ENCODE results near the gene ELL2.
A peak's percentile ranks its signal among the peaks of the same experiment; 100 is the strongest.

Gene ELL2

DNA sequence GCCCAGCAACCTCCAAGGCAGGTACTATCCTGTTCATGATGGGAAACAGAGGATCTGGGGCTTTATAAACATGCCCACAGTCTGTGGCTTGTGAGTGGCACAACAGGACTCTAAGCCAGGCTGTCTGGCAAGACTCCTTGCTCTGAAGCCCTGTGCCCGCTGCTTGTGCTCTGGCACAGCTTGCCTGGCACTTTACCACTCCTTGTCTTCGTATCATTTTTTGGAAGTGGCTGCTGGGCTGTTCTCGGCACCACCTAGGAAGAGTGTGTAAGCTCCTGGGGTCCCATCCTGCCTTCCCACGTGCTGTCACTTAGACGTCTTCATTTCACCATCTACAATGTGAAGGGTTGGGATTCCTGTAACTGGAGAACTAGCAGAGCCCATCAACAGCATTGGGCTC is 79.8 kb downstream of the ELL2 start:
- Histone ChIP-seq H4K8ac (ENCODE audit: low read depth, low read length) (no peak overlapping the region), H3K27ac (replicated peaks; ENCODE audit: low read length) (no peak overlapping the region), H3K4me3 (ENCODE audit: low read length in 2 of 2) (no peak overlapping the region), H2BK120ac (ENCODE audit: low read depth, low read length) (no peak overlapping the region), H2BK15ac (ENCODE audit: low read length) (no peak overlapping the region), H3K4me2 (ENCODE audit: insufficient read depth, low read length, poor library complexity, severe bottlenecking) (no peak overlapping the region), H3K14ac (ENCODE audit: low read length) (no peak overlapping the region), H3K36me3 (replicated peaks in 1 of 2; ENCODE audit: control insufficient read depth in 2 of 2, insufficient read depth in 2 of 2, low read length in 2 of 2) (no peaks in the 10 kb centered on the region), H2BK12ac (ENCODE audit: low read length) (no peak overlapping the region), H2AFZ (ENCODE audit: low read length) (no peak overlapping the region), H3K23ac (ENCODE audit: low read depth, low read length, poor library complexity) (no peak overlapping the region), H3K27me3 (ENCODE audit: control insufficient read depth in 3 of 3, insufficient read depth in 3 of 3, low read depth in 1 of 3, low read length in 3 of 3) (no peaks in the 10 kb centered on the region), H3K9me3 (replicated peaks in 1 of 2; ENCODE audit: control insufficient read depth in 2 of 2, insufficient read depth in 1 of 2, low read depth in 1 of 2, low read length in 2 of 2) (peaks cover 0 to 7% of the 10 kb centered on the region in 2 donors), H3K9ac (ENCODE audit: low read depth, low read length, poor library complexity) (no peak overlapping the region), H4K91ac (ENCODE audit: low read depth, low read length, poor library complexity) (no peak overlapping the region), H3K79me1 (ENCODE audit: low read depth, low read length) (no peaks in the 10 kb centered on the region), H2AK5ac (ENCODE audit: low read depth, low read length) (no peak overlapping the region), H3K4me1 (ENCODE audit: control insufficient read depth in 2 of 2, insufficient read depth in 1 of 2, low read depth in 1 of 2, low read length in 2 of 2) (peaks cover 0 to 5% of the 10 kb centered on the region in 2 donors), H2BK5ac (ENCODE audit: low read length) (no peak overlapping the region), H3K4ac (ENCODE audit: low read length) (no peak overlapping the region), H3K18ac (ENCODE audit: low read length) (no peak overlapping the region)
- no CpG with 5 or more reads among the region's 5 CpGs for WGBS, 2 donors (ENCODE audit: extremely low coverage in 2 of 2, insufficient read length in 2 of 2, insufficient replicate concordance in 1 of 2)
- no peak for DNase-seq (ENCODE audit: low spot score)

DNA sequence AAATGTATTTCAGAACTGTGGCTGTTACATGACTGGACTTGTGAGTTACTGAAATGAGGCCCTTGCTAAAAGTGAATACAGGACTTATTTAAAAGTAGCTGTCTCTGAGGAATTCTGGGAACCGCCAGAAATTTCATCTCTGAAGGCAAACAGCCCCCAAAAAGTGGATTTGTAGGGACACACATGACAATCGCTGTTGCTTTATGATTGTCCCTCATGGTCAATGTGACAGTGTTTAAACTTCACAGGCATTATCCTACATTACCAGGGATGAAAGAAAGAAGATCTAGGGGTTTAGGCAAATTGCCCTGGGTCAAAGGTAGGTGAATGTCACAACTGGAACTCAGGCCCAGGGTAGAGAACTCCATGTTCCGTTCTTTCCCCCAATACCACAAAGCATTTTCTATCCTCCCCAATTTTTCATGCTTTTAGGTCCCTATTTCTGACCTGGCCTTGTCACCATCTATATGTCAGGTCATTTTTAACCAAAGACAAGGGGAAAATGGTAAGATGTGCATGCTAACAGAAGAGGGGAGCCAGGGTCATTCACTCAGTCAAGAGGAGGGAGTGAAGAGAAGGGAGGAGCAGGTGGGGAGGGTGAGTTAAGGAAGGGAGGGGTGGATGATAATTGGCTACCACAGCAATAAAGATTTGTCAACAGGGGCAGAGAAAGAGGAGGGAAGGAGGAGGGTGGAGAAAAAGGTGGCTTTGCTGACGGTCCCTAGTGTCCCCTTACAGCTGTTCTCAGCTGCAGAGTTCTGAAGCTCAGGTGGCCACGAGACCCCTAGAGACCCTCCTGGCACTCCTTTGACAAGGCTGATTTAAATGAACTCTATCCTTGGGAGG is 81.3 kb downstream of the ELL2 start:
- Histone ChIP-seq H3K27ac (replicated peaks; ENCODE audit: low read length) (no peak overlapping the region), H4K91ac (ENCODE audit: low read depth, low read length, poor library complexity) (no peak overlapping the region), H4K8ac (ENCODE audit: low read depth, low read length) (no peak overlapping the region), H3K4me2 (ENCODE audit: insufficient read depth, low read length, poor library complexity, severe bottlenecking) (no peak overlapping the region), H2BK12ac (ENCODE audit: low read length) (no peak overlapping the region), H3K79me1 (ENCODE audit: low read depth, low read length) (no peaks in the 10 kb centered on the region), H2BK120ac (ENCODE audit: low read depth, low read length) (no peak overlapping the region), H3K23ac (ENCODE audit: low read depth, low read length, poor library complexity) (no peak overlapping the region), H3K4me1 (ENCODE audit: control insufficient read depth in 2 of 2, insufficient read depth in 1 of 2, low read depth in 1 of 2, low read length in 2 of 2) (peaks cover 0 to 6% of the 10 kb centered on the region in 2 donors), H3K27me3 (ENCODE audit: control insufficient read depth in 3 of 3, insufficient read depth in 3 of 3, low read depth in 1 of 3, low read length in 3 of 3) (no peaks in the 10 kb centered on the region), H3K9ac (ENCODE audit: low read depth, low read length, poor library complexity) (no peak overlapping the region), H3K4me3 (ENCODE audit: low read length in 2 of 2) (no peak overlapping the region), H3K36me3 (replicated peaks in 1 of 2; ENCODE audit: control insufficient read depth in 2 of 2, insufficient read depth in 2 of 2, low read length in 2 of 2) (no peaks in the 10 kb centered on the region), H2AFZ (ENCODE audit: low read length) (no peak overlapping the region), H3K18ac (ENCODE audit: low read length) (no peak overlapping the region), H2AK5ac (ENCODE audit: low read depth, low read length) (no peak overlapping the region), H2BK5ac (ENCODE audit: low read length) (no peak overlapping the region), H3K4ac (ENCODE audit: low read length) (no peak overlapping the region), H3K9me3 (replicated peaks in 1 of 2; ENCODE audit: control insufficient read depth in 2 of 2, insufficient read depth in 1 of 2, low read depth in 1 of 2, low read length in 2 of 2) (peaks cover 0 to 7% of the 10 kb centered on the region in 2 donors), H3K14ac (ENCODE audit: low read length) (no peak overlapping the region), H2BK15ac (ENCODE audit: low read length) (no peak overlapping the region)
- WGBS, 2 donors (ENCODE audit: extremely low coverage in 2 of 2, insufficient read length in 2 of 2, insufficient replicate concordance in 1 of 2): no CpG with 5 or more reads among the region's 5 CpGs
- DNase-seq (ENCODE audit: low spot score): no peak

DNA sequence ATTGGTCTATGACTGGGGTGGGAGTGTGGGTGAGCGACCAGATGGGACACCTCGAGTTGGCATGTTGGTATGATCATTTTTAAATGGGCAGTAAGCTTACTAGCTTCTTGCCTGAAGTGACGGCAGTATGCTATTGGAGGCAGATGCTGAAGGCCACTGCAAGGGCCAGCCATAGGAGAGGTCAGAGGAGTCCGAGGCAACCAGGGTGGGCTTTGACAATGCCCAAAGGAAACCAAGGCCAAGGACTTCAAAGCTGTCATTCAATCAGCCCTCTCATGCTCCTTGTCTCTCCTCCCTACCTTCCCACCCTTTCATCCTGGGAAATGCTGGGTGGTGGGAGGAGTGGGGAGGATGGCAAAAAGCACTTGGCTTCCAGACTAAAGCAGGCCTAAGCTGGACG is 82.0 kb downstream of the ELL2 start:
- H3K4me1 ChIP-seq (ENCODE audit: control insufficient read depth in 2 of 2, insufficient read depth in 1 of 2, low read depth in 1 of 2, low read length in 2 of 2): peaks cover 0 to 6% of the 10 kb centered on the region in 2 donors
- no peak overlapping the region for H2BK120ac ChIP-seq (ENCODE audit: low read depth, low read length)
- H3K9me3 ChIP-seq (replicated peaks in 1 of 2; ENCODE audit: control insufficient read depth in 2 of 2, insufficient read depth in 1 of 2, low read depth in 1 of 2, low read length in 2 of 2): peaks cover 0 to 7% of the 10 kb centered on the region in 2 donors
- H2BK12ac ChIP-seq (ENCODE audit: low read length): no peak overlapping the region
- H3K27me3 ChIP-seq (ENCODE audit: control insufficient read depth in 3 of 3, insufficient read depth in 3 of 3, low read depth in 1 of 3, low read length in 3 of 3): no peaks in the 10 kb centered on the region
- no peak for DNase-seq (ENCODE audit: low spot score)
- no peak overlapping the region for H3K9ac ChIP-seq (ENCODE audit: low read depth, low read length, poor library complexity)
- H4K8ac ChIP-seq (ENCODE audit: low read depth, low read length): no peak overlapping the region
- no peaks in the 10 kb centered on the region for H3K79me1 ChIP-seq (ENCODE audit: low read depth, low read length)
- H3K14ac ChIP-seq (ENCODE audit: low read length): no peak overlapping the region
- H3K4ac ChIP-seq (ENCODE audit: low read length): no peak overlapping the region
- H4K91ac ChIP-seq (ENCODE audit: low read depth, low read length, poor library complexity): no peak overlapping the region
- H2AK5ac ChIP-seq (ENCODE audit: low read depth, low read length): no peak overlapping the region
- no peak overlapping the region for H2AFZ ChIP-seq (ENCODE audit: low read length)
- no peak overlapping the region for H3K4me2 ChIP-seq (ENCODE audit: insufficient read depth, low read length, poor library complexity, severe bottlenecking)
- no CpG with 5 or more reads among the region's 5 CpGs for WGBS, 2 donors (ENCODE audit: extremely low coverage in 2 of 2, insufficient read length in 2 of 2, insufficient replicate concordance in 1 of 2)
- no peak overlapping the region for H3K4me3 ChIP-seq (ENCODE audit: low read length in 2 of 2)
- no peak overlapping the region for H2BK5ac ChIP-seq (ENCODE audit: low read length)
- no peak overlapping the region for H3K23ac ChIP-seq (ENCODE audit: low read depth, low read length, poor library complexity)
- no peaks in the 10 kb centered on the region for H3K36me3 ChIP-seq (replicated peaks in 1 of 2; ENCODE audit: control insufficient read depth in 2 of 2, insufficient read depth in 2 of 2, low read length in 2 of 2)
- no peak overlapping the region for H2BK15ac ChIP-seq (ENCODE audit: low read length)
- no peak overlapping the region for H3K27ac ChIP-seq (replicated peaks; ENCODE audit: low read length)
- no peak overlapping the region for H3K18ac ChIP-seq (ENCODE audit: low read length)

DNA sequence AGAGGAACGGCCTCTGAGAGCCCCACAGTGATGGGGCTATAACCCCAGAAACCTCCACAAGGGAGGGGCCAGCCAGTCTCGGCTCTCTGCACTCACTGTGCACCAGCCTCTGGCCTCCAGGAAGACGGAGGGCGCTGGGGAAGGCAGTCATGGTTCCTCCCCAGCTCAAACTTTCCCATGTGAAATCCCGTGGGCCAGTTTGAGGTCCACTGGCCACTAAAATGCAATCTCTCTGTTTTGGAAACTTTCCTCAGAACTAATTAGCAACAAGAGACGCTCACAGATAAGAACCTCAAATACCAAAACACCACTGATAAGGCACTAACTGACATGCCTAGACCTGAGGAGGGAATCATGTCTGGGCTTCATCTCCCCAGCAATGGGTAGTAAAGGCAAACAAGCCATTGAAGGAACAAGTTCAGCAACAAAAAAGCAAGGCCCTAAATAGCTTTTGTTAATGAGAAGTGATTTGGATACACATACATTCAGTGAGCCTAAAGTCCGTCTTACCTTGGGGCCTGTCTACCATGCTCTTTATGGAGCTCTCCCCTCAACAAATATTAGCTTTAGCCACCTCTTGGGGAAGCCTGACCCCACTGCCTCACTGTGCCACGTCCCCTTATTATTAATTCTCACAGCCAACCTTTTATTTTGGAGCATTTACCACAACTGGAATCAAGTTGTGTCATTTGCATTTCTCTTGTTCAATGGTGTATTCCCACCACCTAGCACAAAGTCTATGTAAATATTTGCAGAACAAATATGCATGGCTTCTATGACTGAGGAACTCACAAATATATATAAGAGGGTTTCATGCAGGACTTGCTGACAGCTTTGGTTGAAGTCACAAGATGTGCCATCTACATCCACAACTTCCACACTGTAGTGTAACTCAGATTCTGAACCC is 83.0 kb downstream of the ELL2 start:
- Histone ChIP-seq H2BK12ac (ENCODE audit: low read length) (no peak overlapping the region), H3K4me1 (ENCODE audit: control insufficient read depth in 2 of 2, insufficient read depth in 1 of 2, low read depth in 1 of 2, low read length in 2 of 2) (peaks cover 0 to 6% of the 10 kb centered on the region in 2 donors), H4K8ac (ENCODE audit: low read depth, low read length) (no peak overlapping the region), H2AK5ac (ENCODE audit: low read depth, low read length) (peak overlapping the region; percentile 47), H3K9me3 (replicated peaks in 1 of 2; ENCODE audit: control insufficient read depth in 2 of 2, insufficient read depth in 1 of 2, low read depth in 1 of 2, low read length in 2 of 2) (peaks cover 0 to 7% of the 10 kb centered on the region in 2 donors), H3K14ac (ENCODE audit: low read length) (no peak overlapping the region), H3K27me3 (ENCODE audit: control insufficient read depth in 3 of 3, insufficient read depth in 3 of 3, low read depth in 1 of 3, low read length in 3 of 3) (no peaks in the 10 kb centered on the region), H3K4me2 (ENCODE audit: insufficient read depth, low read length, poor library complexity, severe bottlenecking) (no peak overlapping the region), H3K79me1 (ENCODE audit: low read depth, low read length) (no peaks in the 10 kb centered on the region), H2AFZ (ENCODE audit: low read length) (no peak overlapping the region), H3K27ac (replicated peaks; ENCODE audit: low read length) (no peak overlapping the region), H3K36me3 (replicated peaks in 1 of 2; ENCODE audit: control insufficient read depth in 2 of 2, insufficient read depth in 2 of 2, low read length in 2 of 2) (no peaks in the 10 kb centered on the region), H2BK5ac (ENCODE audit: low read length) (no peak overlapping the region), H2BK15ac (ENCODE audit: low read length) (no peak overlapping the region), H3K18ac (ENCODE audit: low read length) (no peak overlapping the region), H3K9ac (ENCODE audit: low read depth, low read length, poor library complexity) (no peak overlapping the region), H2BK120ac (ENCODE audit: low read depth, low read length) (no peak overlapping the region), H3K4me3 (ENCODE audit: low read length in 2 of 2) (no peak overlapping the region), H3K4ac (ENCODE audit: low read length) (no peak overlapping the region), H3K23ac (ENCODE audit: low read depth, low read length, poor library complexity) (no peak overlapping the region), H4K91ac (ENCODE audit: low read depth, low read length, poor library complexity) (no peak overlapping the region)
- no peak for DNase-seq (ENCODE audit: low spot score)
- WGBS, 2 donors (ENCODE audit: extremely low coverage in 2 of 2, insufficient read length in 2 of 2, insufficient replicate concordance in 1 of 2): no CpG with 5 or more reads among the region's 8 CpGs
